Tongue (tissue), 2 donors: ENCODE measurements around the gene ANKRD2. TPM values are rescaled to one million over a fixed set of nuclear protein-coding genes. Genes with fewer than 3 reads are reported as not detected.
A peak's percentile ranks its signal among the peaks of the same experiment; 100 is the strongest.
"Not testable (repeated sequence)": the region's sequence is repeated elsewhere in the genome, so short reads cannot be mapped to it uniquely, and the experiment has no call there.

Experiments
- DNase-seq: peaks from one replicate; pipeline ENCODE4 v3.0.0-alpha.2; 2015
- total RNA-seq: library from RNA; depleted of rRNA; stranded (reverse); fragments of >200 nt; gene quantifications from one replicate; pipeline ENCODE4 v1.2.3, GENCODE V29; 2014

ANKRD2 gene, protein sequence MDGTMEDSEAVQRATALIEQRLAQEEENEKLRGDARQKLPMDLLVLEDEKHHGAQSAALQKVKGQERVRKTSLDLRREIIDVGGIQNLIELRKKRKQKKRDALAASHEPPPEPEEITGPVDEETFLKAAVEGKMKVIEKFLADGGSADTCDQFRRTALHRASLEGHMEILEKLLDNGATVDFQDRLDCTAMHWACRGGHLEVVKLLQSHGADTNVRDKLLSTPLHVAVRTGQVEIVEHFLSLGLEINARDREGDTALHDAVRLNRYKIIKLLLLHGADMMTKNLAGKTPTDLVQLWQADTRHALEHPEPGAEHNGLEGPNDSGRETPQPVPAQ
- total RNA-seq: 29.7 TPM

DNA sequence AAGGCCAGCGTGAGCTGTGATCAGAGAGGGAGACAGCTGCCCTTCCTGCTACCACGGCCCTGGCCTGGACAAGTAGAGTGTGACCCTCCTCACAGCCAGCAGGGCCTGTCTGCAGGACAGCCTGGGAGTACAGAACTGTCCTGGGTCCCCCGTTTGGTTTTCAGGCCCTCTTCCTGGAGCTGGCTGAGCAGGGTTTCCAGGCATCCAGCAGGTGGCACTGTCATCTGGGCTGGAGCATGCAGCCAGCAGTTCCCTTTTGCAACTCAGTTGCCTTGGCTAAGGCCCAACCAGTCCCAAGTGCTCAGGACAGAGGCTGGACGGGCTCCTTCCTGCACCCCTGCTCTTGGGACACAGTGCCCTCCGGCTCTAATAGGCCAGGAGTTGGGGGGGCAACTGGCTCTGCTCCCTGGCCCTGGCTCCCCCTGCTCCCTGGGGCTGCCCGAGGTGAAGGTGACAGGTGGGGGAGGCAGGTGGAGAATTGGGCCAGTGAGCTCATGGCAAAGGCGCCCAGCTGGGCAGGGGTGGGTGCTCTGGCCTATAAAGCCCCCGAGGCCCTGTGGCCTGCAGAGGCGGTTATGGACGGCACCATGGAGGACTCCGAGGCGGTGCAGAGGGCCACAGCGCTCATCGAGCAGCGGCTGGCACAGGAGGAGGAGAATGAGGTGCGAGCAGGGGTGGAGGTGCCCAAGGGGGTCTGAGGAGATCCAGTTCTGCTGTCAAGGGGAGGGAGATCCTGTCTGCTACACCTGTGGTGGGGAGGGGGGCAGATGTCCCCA is at the start of gene ANKRD2:
Gene ANKRD2 (plus strand): TSS at position 566 of the 776 bp plus-strand sequence. CDS start 10 bp downstream, at position 576.
- peak; percentile 85 for DNase-seq

DNA sequence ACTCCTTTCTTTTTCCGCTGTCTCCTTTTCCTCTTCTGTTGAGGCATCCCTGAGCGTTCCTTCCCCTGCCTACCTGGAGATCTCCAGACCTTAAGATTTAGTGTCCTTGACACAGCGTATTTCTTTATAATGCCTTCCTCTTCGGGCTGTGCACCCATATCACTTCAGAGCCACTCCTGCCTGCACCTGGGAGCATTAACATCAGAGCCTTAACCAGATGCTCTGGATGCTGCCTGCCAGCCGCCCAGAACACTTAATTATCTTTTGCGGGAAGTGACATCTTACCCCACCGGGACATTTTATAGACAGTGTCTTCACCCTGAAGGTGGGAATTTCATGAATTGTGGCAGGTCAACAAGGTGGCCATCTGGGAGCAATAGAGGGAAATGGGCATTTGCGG is 49.6 kb upstream of the ANKRD2 start:
- DNase-seq: no peak

DNA sequence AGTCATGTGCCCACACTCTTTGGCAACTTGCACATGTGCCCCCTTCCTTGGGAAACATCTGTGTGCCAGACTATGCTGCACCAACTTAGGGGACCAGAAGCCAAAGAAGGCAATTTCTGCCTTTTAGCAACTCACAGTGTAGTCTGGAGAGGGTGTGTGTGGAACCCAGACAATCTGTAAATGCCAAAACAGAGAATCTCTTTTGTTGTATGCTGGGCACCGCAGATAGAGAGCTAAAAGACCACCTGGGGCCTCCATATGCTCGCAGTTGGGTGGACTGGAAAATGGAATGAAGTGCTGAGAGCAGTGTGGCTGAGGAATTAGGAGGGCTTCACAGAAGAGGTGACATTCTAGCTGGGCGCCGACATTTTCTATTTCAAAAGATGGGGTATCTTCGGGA is 47.5 kb upstream of the ANKRD2 start:
- DNase-seq: no peak

DNA sequence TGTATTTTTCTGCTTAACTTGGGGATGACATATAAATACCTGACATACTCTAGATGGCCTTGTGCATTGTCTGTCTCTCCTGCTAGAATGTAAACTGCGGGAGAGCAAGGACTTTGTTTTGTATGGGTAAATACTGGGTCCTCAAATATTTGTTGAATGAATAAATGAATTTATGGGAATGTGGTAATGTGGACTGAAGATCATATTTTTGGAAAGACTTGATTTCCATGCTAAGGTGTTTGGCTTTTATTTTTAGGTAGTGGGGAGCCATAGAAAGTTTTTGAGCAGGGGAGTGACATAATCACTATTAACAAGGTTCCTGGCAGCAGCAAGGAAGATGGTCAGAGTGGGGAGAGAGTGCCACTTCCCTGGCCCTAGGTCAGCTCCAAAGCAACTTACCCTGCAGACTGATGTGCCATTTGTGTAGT is 46.9 kb upstream of the ANKRD2 start:
- DNase-seq: no peak

DNA sequence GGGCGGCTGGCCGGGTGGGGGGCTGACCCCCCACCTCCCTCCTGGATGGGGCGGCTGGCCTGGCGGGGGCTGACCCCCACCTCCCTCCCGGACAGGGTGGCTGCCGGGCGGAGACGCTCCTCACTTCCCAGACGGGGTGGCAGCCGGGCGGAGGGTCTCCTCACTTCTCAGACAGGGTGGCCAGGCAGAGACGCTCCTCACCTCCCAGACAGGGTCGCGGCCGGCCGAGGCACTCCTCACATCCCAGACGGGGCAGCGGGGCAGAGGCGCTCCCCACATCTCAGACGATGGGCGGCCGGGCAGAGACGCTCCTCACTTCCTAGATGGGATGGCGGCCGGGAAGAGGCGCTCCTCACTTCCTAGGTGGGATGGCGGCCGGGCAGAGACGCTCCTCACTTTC is 43.7 kb upstream of the ANKRD2 start:
- DNase-seq: not testable (repeated sequence)

DNA sequence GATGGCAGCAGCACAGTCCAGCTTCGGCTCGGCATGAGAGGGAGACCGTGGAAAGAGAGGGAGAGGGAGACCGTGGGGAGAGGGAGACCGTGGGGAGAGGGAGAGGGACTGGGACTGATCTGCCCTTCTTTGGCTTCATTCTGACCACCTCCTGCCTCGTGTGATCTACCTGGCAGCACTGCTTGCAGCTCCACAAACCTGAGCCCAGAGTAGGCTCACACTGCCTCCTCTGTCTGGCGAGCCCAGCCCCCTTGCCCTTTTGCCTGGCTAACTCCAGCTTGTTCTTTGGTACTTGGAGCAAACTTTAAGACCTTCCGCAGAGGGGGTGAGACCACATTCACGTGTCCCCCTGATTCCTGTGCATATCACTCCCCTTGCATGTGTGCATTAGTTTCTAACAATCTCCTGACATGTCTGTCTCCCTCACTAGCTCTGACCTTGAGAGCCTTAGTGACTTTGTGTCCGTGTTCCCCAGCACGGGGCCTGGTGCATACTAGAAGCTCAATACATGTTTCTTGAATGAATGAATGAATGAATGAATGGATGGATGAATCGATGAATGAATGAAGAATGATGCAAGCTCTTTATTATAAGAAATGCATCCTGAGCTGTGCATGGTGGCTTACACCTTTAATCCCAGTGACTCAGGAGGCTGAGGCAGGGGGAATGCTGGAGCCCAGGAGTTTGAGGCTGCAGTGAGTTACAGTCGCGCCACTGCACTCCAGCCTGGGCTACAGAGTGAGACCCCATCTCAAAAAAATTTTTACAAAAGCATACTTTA is 42.7 kb upstream of the ANKRD2 start:
- DNase-seq: no peak

DNA sequence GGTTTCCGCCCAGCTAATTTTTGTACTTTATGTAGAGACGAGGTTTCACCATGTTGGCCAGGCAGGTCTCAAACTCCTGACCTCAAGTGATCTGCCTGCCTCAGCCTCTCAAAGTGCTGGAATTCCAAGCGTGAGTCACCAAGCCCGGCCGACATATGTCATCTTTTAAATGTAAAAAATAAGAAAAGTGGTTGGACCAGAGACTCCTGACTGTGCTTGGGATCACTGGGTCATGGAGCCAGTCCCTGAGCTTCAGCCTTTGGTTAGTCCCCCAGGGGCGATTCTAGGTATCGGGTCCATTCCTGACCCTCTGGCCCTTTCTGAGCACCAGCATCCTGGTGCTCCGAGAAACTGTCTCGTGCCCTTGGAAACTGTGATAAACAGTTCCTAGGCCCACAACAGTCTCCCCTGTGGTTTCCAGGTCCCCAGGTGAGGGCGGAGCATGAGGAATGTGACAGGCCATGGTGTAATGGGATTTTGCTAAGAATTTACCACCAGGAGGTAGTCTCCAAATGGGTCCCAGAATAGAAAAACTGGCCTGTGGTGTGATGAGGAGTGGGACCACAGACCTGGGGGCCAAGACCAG is 41.1 kb upstream of the ANKRD2 start:
- DNase-seq: no peak

DNA sequence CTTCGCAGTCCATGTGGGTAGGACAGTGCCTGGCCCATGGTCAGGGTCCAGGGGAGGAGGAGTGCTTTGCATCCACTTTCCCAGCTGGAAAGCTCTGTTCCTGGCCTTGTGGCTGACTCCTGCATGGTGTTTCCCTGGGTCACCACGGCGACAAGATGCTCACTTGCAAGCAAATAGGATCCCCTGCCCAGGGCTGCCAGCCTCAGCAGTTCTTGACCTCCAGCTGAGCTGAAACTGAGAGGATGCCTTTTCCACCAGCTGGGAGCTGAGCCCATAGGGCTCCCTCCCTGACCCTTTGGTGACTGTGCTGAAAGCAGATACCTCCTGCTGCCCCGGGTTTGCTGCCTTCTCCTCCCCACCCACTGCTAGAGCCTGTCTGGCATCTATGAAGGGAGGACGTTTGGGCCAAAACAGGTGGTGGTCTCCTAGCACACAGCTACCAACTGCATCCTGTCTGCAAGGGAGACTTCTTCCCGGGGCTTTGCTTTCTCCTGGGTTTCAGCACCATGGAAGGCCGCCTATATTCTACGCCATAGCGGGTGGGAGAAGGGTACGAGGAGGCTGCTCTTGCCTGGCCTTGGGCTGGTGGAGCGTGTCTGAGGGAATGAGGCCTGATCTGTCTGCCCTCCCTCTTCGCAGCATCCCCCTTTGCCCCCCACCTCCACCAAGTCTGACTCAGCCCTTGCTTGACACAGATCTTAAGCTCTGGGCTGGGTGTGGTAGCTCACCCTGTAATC is 39.5 kb upstream of the ANKRD2 start:
- DNase-seq: peak; percentile 67

DNA sequence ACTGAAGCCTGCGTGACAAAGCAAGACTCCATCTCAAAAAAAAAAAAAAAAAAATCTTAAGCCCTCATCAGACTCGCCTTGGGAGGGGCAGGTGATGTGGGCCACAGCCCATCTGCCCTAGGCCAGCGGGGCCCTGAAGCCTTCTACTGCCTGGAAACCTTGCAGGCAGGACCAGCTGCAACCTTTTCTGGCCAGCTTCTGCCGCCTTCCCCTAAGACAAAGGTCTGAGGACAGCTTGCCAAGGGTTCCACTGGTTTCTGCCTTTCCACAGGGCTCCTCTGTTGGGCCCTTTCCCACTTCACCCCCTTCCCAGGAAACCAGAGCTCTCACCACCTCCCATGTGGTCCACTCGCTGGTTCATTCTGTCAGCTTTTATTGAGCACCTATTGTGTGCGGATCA is 38.7 kb upstream of the ANKRD2 start:
- no peak for DNase-seq

DNA sequence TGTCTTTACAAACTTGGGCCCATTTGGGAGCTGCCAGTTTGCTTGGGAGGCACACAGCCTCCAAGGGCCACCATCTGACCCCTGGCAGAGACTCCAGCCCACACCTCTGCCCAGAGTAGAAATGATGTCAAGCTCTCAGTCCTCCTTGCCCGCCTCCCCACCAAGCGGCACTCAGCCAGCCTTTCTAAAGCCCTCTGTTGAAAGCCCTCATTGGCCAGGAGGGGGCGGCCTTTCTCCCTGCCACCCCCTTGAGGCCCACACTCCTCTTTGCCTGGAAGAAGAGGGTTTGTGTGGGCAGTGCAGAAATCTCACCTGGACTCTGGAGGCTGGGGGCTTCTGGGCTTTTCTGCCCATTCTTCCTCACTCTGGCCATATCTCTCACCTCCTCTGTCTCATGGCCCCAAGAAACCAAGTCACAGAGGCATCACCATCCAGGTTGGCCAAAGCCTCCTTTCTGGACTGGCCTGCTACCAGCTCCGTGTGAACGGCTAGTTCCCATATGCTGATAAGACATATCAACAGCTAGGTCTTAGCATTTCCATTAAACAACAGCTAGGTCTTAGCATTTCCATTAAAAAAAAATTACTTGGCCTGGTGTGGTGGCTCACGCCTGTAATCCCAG is 37.7 kb upstream of the ANKRD2 start:
- DNase-seq: no peak

DNA sequence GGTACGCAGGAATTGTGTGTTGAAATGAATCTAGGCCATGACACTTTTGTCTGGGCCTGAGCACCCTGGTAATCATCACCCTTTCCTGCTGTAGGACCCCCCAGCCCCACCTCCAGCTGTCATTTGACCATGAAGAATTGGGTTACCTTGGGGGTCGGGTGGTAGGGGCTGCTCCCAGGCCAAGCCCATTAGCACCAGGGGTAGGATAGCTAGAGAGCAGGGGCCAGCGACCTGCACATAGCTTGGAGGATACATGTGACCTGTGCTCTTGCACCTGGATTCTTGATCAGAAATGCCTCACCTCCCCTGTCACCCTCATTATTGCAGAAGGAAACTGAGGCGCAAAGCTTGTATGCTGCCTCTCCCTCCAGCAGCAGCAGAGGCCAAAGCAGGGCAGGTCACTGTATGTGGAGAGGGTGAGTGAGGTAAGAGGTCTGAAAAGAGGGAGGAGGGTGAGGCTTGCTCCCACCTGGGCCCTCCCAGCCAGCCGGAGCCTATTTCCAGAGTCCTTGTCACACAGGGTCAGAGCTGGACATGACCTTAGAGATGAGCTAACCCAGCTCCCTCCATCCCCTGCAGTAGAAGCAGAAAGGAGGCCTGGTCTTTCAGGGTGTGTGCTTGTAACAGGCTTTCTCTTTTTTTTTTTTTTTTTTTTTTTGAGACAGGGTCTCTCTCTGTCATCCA is 35.3 kb upstream of the ANKRD2 start:
- no peak for DNase-seq

DNA sequence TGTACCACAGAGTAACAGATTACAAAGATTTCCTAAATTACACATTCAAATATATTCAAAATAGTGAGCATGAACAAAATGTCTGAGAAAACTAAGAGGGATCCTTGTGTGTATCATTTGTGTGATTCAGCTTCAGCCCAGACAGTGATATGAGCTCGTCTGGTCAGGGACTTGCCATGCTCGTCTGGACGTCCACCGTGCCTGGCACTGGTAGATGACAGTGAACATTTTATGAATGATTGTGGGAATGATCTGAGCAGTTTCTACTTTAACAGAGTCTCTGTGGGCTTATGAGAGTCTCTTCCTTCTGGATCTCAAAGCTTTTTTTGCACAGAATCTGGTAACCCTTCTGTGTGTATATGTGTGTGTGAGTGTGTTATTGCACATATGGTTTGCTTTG is 34.2 kb upstream of the ANKRD2 start:
- DNase-seq: no peak

DNA sequence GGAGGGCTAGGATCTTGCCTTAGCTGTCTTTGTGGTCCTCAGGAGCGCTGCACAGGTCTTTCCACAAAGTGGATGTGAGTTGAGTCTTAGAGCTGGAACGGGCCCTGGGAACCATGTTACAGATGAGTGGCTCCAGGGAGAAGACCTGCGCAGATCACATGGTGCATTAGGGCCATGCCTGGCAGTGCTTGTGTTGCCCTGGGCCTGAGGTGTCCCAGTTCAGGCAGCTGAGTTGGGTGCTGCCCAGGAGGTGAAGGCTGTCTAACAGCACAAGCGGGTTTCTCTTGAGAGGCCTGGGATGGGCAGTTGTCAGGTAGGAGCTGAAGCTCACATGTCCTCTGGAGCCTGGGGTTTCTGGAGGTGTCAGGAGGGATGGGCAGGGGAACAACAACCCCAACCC is 33.7 kb upstream of the ANKRD2 start:
- no peak for DNase-seq

DNA sequence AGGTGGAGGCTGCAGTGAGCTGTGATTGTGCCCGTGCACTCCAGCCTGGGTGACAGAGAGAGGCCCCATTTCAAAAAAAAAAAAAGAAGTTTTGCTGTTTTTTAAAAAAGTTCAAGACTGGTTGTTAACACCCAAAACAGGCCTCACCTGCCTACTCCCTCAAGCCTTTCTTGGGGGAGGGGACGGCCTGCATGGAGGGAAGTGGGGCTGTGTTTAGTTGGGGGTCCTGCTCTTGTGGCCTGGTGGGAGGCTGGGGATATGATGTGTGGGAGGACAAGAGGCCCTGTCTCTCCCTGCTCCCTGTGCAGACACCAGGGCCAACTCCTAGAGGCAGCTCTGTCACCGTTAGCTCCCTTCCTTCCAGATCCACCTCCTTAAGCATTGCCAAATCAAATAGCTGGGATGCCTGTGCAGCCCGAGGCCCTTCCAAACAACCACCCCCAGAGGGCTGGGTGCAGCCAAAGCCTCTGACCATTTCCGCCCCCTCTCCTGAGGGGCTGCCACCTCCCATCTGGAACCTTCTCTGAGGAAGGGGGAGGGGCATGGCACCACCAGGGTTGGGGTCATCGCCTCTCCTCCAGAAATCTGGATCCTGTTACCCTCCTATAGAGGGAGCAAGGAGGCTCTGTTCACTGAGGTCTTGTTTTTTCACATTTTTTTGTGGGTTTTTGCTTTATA is 32.9 kb upstream of the ANKRD2 start:
- DNase-seq: no peak

DNA sequence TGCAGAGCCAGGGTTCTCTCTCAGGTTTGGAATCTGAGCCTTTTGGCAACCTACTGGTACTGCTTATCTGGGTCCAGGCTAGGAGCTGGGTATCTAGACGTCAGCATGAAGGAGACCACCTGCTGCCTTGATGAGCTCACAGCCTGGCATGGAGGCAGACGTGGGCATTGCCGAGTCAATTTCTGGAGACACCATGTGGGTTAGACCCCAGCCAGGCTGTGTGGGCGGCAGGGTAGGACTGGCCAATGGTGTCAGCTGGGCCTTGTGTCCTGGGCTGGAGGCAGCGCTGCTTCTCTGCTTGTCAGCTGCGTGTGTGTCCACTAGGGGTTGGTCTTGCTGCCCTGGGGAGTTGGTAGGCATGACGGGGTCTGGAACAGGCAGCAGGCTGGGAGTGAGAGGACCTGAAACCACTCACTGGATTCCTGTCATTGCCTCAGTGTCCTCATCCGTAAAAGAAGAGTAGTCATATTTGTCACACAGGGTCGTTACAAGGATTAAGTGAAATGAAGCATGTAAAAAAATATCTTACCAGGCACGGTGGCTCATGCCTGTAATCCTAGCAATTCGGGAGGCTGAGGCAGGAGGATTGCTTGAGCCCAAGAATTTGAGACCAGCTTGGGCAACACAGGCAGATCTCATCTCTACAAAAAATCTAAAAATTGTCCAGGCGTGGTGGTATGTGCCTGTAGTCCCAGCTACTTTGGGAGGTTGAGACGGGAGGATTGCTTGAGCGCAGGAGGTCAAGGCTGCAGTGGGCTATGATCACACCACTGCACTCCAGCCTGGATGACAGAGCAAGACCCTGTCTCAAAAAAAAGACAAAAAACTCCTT is 31.7 kb upstream of the ANKRD2 start:
- DNase-seq: no peak

DNA sequence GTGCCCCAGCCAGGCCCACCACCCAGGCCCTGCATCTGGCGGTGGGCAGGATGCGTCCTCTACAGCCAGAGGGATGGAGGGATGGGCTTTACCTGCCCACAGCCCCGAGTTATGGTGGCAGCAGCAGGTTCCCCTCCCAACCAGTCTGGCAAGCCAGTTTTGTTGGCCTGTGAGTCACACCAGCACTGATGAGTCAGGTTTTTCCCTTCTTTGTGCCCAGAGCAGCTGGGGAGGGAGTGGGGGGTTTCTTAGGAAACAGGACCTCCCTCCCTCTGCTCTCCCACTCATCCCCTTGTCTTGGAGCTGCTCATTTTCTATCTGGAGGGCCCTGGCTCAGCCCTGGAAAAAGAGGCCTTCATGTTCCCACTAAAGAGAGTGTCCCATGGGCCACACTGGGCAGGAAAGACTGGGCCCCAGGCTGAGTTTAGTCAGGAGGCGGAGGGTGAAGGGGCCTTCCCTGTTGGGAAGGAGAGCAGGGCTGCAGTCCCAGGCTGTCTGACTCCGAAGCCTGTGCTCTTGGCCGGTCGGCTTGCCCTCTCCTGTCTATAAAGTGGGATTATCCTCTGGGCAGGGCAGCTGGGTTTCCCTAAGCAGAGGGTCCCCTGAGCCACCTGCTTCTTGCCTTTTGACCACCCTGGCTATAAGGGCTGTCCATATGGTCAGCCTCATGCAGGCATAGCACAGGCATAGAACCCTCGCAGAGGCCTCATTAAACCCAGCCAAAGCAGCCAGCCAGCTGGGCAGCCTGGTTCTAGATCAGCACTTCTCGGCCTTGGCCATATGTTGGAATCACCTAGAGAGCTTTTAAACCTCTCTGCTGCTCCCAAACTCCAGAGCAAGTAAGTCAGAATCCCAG is 30.2 kb upstream of the ANKRD2 start:
- DNase-seq: peak; percentile 87

DNA sequence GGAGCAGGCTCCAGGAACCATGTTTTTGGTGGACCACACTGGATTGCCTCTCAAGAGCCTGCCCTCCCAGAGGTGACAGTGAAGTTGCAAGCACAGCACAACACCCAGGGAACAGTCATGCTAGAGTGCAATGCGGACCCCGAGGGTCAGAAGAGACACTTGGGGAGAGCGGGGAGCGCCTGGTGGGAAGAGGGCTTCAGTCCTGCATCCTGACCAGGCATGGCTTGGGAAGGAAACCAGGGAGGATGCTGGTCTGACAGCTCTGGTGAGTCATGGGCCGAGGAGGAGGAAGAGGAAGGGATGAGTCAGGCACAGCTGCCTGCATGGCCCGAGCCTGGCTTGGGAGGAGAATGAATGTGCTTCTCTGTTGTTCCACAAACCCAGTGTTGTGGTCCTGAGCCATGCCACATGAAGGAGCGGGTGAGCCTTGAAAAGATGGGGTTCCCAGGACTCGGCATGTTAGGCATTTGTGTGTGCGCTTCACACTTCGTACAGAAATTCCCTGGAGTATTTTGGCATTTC is 29.5 kb upstream of the ANKRD2 start:
- peak; percentile 68 for DNase-seq
